PC-3 (cell line): ENCODE data around the gene OTOR.

Experiments
- EZH2 ChIP-seq: fragments of 300-600 bp; sonication (generic); IDR thresholded peaks from one replicate; pipeline ENCODE4 v1.6.1; 2017; ENCODE audit warnings: antibody characterized with exemption, mild to moderate bottlenecking, low read length; ENCODE audit not compliant: unreplicated experiment
- EZH2phosphoT487 ChIP-seq: fragments of 300-600 bp; sonication (generic); IDR thresholded peaks from 2 replicates; pipeline ENCODE4 v1.6.1; 2018; ENCODE audit warnings: mild to moderate bottlenecking, antibody characterized with exemption, low read length, borderline replicate concordance
- TF ChIP-seq, protein P1 (sequence below): fragments of 300-600 bp; sonication (generic); conservative IDR thresholded peaks from 2 replicates; pipeline ENCODE4 v1.5.1; 2017; ENCODE audit warnings: antibody characterized with exemption, low read depth, mild to moderate bottlenecking, low read length

DNA sequence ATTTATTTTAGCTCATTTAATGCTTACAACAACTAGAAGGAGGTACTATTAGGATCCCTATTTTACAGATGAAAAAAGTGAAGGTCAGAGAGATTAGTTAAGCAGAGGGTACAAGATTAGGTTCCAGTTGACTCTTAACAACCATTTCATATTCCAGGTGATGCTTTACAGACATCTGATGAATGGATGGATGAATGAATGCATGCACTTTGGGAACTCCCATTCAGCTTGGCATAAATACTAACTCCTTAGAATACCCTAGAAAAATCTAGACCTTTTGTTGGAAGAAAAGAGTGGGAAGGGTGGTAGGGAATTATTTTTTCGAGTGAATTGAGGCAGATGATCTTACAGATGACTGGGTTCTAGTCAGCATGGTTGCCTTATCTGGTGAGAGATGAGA lies 19.1 kb upstream of the OTOR start:
- TF ChIP-seq, protein P1, sequence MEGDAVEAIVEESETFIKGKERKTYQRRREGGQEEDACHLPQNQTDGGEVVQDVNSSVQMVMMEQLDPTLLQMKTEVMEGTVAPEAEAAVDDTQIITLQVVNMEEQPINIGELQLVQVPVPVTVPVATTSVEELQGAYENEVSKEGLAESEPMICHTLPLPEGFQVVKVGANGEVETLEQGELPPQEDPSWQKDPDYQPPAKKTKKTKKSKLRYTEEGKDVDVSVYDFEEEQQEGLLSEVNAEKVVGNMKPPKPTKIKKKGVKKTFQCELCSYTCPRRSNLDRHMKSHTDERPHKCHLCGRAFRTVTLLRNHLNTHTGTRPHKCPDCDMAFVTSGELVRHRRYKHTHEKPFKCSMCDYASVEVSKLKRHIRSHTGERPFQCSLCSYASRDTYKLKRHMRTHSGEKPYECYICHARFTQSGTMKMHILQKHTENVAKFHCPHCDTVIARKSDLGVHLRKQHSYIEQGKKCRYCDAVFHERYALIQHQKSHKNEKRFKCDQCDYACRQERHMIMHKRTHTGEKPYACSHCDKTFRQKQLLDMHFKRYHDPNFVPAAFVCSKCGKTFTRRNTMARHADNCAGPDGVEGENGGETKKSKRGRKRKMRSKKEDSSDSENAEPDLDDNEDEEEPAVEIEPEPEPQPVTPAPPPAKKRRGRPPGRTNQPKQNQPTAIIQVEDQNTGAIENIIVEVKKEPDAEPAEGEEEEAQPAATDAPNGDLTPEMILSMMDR: no peak
- TF ChIP-seq EZH2: no peak
- no peak for TF ChIP-seq EZH2phosphoT487
